Prostate gland (tissue), 2 donors: Measurements from ENCODE around the gene OR5H15.

Experiments used
- CTCF ChIP-seq, 4 experiments: fragments of 200-600 bp in 2 of 4; fragments of 450-650 bp in 2 of 4; sonication (generic) in 2 of 4; IDR thresholded peaks; 1 replicate in 3 of 4; 2 replicates in 1 of 4; pipeline ENCODE4 v1.5.1; 2016 to 2019; ENCODE audit warnings: antibody characterized with exemption in 4 of 4, mild to moderate bottlenecking in 2 of 4, moderate library complexity in 2 of 4
- POLR2AphosphoS5 ChIP-seq: sonication (generic); formaldehyde crosslinking; IDR thresholded peaks from one replicate; pipeline ENCODE4 v1.6.1; 2017; ENCODE audit warnings: antibody characterized with exemption

- TF ChIP-seq CTCF (IDR thresholded peaks at IDR 0.05) (no peak), POLR2AphosphoS5 (no peak)
These were observed 42.7 kb downstream of the OR5H15 start for GRCh38 chr3:98209244-98209643.
